Nephron progenitor cell (in vitro differentiated cells): ENCODE results near the gene DRC1.
A peak's percentile ranks its signal among the peaks of the same experiment; 100 is the strongest.
"Not testable (repeated sequence)": the region's sequence is repeated elsewhere in the genome, so short reads cannot be mapped to it uniquely, and the experiment has no call there.

Experiments
- DNase-seq: peaks from one replicate; pipeline ENCODE4 v3.0.0; 2021
- H3K27ac Mint-ChIP-seq: 2 replicates; pipeline ENCODE4 v1.8.0; 2021; ENCODE audit warnings: mild to moderate bottlenecking, moderate library complexity, mixed read lengths
- H3K27me3 Mint-ChIP-seq: 2 replicates; pipeline ENCODE4 v1.8.0; 2021; ENCODE audit warnings: mild to moderate bottlenecking, low read depth, mixed read lengths; ENCODE audit not compliant: poor library complexity
- H3K36me3 Mint-ChIP-seq: 2 replicates; pipeline ENCODE4 v1.8.0; 2021; ENCODE audit warnings: low read depth, mixed read lengths
- H3K4me1 Mint-ChIP-seq: 2 replicates; pipeline ENCODE4 v1.8.0; 2021; ENCODE audit warnings: mixed read lengths
- H3K4me3 Mint-ChIP-seq: 2 replicates; pipeline ENCODE4 v1.8.0; 2021; ENCODE audit warnings: mild to moderate bottlenecking, moderate library complexity, mixed read lengths
- H3K9me3 Mint-ChIP-seq: 2 replicates; pipeline ENCODE4 v1.8.0; 2021; ENCODE audit warnings: mild to moderate bottlenecking, moderate library complexity, mixed read lengths
- CTCF ChIP-seq: fragments of 200-600 bp; sonication (generic); IDR thresholded peaks from 2 replicates; pipeline ENCODE4 v1.5.0; 2021; ENCODE audit warnings: antibody characterized with exemption

The DRC1 gene

GRCh38 chr2:26463244-26464192 lies 61.8 kb downstream of the DRC1 start:
- no peak for TF ChIP-seq CTCF
- Mint-ChIP-seq H3K9me3 (no peaks in the 10 kb centered on the region), H3K36me3 (no peaks in the 10 kb centered on the region), H3K4me3 (no peak overlapping the region), H3K27me3 (peaks cover 6% of the 10 kb centered on the region), H3K27ac (peak overlapping the region; percentile 51), H3K4me1 (peaks cover 24% of the 10 kb centered on the region)
- no peak for DNase-seq

- Mint-ChIP-seq H3K36me3 (no peaks in the 10 kb centered on the region), H3K4me3 (no peak overlapping the region), H3K4me1 (peaks cover 21% of the 10 kb centered on the region), H3K27ac (no peak overlapping the region), H3K27me3 (peaks cover 6% of the 10 kb centered on the region), H3K9me3 (peaks cover 4% of the 10 kb centered on the region)
- TF ChIP-seq CTCF = no peak
- DNase-seq = no peak
Observed at GRCh38 chr2:26464390-26465265, 62.9 kb downstream of the DRC1 start.

GRCh38 chr2:26465266-26465925 lies 63.7 kb downstream of the DRC1 start:
- no peaks in the 10 kb centered on the region for H3K36me3 Mint-ChIP-seq
- H3K4me1 Mint-ChIP-seq = peaks cover 21% of the 10 kb centered on the region
- no peak for TF ChIP-seq CTCF
- no peak overlapping the region for H3K27ac Mint-ChIP-seq
- no peak for DNase-seq
- peaks cover 2% of the 10 kb centered on the region for H3K27me3 Mint-ChIP-seq
- H3K9me3 Mint-ChIP-seq = peaks cover 4% of the 10 kb centered on the region
- no peak overlapping the region for H3K4me3 Mint-ChIP-seq

- DNase-seq = no peak
- Mint-ChIP-seq H3K36me3 (no peaks in the 10 kb centered on the region), H3K4me1 (peaks cover 21% of the 10 kb centered on the region), H3K4me3 (no peak overlapping the region), H3K27ac (no peak overlapping the region), H3K9me3 (peaks cover 4% of the 10 kb centered on the region), H3K27me3 (peaks cover 2% of the 10 kb centered on the region)
- no peak for TF ChIP-seq CTCF
Observed at GRCh38 chr2:26465981-26466471, 64.3 kb downstream of the DRC1 start.

- peaks cover 21% of the 10 kb centered on the region for H3K4me1 Mint-ChIP-seq
- no peak for DNase-seq
- H3K36me3 Mint-ChIP-seq = no peaks in the 10 kb centered on the region
- no peak overlapping the region for H3K4me3 Mint-ChIP-seq
- H3K27me3 Mint-ChIP-seq = peaks cover 2% of the 10 kb centered on the region
- TF ChIP-seq CTCF = no peak
- peaks cover 4% of the 10 kb centered on the region for H3K9me3 Mint-ChIP-seq
- H3K27ac Mint-ChIP-seq = no peak overlapping the region
Observed at GRCh38 chr2:26466662-26467310, 65.1 kb downstream of the DRC1 start.

- not testable (repeated sequence) for H3K9me3 Mint-ChIP-seq, DNase-seq, H3K27me3 Mint-ChIP-seq, H3K27ac Mint-ChIP-seq, H3K4me3 Mint-ChIP-seq, H3K36me3 Mint-ChIP-seq
- peaks cover 13% of the 10 kb centered on the region for H3K4me1 Mint-ChIP-seq
Observed at GRCh38 chr2:26468544-26468943, 66.8 kb downstream of the DRC1 start.
